Esophagus squamous epithelium (tissue), 4 donors: ENCODE results near the gene F2RL1.

ENCODE experiments used
- CTCF ChIP-seq, 6 experiments: fragments of 450-650 bp in 4 of 6; fragments of 200-600 bp in 2 of 6; sonication (generic) in 2 of 6; IDR thresholded peaks; one replicate each; pipeline ENCODE4 v1.5.1; 2016 to 2019; ENCODE audit warnings: antibody characterized with exemption in 6 of 6, mild to moderate bottlenecking in 4 of 6, moderate library complexity in 4 of 6
- POLR2A ChIP-seq, 4 donors: fragments of 450-650 bp; IDR thresholded peaks; one replicate each; pipeline ENCODE4 v1.6.1; 2017; ENCODE audit warnings: antibody characterized with exemption in 4 of 4, mild to moderate bottlenecking in 4 of 4, moderate library complexity in 3 of 4

- TF ChIP-seq CTCF (IDR thresholded peaks at IDR 0.05) (no peak), POLR2A (IDR thresholded peaks at IDR 0.05) (no peak)
Measured at GRCh38 chr5:76851728-76852369, 33.0 kb downstream of the F2RL1 start.
